HEK293T (cell line): ENCODE data around the gene RPP14.

ENCODE experiments used
- ARNT ChIP-seq: fragments of 450-650 bp; IDR thresholded peaks from 2 replicates; pipeline ENCODE4 v1.6.1; 2017; ENCODE audit warnings: mild to moderate bottlenecking
- SP1 ChIP-seq: fragments of 450-650 bp; IDR thresholded peaks from 2 replicates; pipeline ENCODE4 v1.6.1; 2017

DNA sequence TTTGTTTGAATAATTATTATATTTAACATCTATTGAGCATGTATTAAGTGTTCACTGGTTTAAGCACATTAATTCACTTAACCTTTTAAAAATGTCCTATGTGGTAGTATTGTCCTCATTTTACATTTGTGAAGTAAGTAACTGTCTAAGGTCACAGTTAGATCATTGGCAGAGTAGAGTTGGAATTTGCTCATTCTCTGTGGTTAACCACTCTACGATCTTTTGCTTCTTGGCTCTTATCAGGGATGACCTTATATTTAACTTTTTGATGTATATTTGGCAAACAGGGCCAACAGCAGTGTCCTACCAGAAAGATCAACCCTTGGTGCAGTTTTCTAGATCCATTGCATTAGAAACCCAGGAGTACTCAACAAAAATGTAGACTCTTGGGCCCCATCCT, 60.7 kb downstream of the RPP14 start:
- TF ChIP-seq SP1, result no peak
- no peak for TF ChIP-seq ARNT
